CD4-positive, alpha-beta T cell treated with Interleukin-15 for 1 hour (primary cell): ENCODE results near the gene MTHFD1L.
"Not testable (repeated sequence)": the region's sequence is repeated elsewhere in the genome, so short reads cannot be mapped to it uniquely, and the experiment has no call there.

Source experiments
- DNase-seq: peaks from one replicate; pipeline ENCODE4 v3.0.0-alpha.2; 2020

MTHFD1L gene

DNA sequence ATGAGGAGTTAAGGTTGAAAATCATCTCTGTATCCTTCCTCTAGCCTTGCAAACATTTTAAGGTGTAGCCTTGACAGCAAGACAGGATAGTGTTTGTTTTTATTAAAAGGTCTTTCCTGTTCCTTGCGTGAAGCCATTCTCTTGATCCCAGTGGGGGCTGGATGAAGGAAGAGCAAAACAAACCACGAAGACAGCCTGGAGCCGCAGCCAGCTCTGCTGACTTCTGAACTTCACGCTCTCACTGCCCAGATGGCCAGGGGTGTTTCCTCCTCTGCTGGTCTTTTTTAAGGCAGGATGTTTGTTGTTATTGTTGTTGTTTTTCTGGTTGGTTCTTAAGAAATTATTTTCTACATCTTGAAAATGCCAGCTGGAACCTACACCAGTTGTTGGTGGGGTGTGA is 156.4 kb downstream of the MTHFD1L start:
- DNase-seq: no peak

GRCh38 chr6:151022492-151022891 is 157.0 kb downstream of the MTHFD1L start:
- DNase-seq: no peak

DNA sequence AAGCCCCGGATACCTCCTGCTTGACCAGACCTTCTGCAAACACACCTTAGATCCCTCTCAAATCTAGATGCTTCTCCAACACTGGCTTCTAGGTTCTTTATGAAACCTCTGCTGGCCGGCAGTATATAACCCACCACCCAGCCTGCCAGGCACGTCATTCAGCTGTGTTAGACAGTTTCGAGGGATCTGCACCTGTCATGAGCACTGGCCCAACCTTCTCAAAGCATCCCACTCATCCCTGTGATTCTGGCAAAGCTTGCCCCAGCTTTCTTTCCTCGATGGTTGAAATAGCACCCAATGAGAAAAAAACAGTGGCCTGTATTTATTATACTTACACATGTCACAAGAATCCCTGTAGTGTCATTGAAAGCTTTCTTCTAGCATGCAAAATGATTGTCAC is 157.8 kb downstream of the MTHFD1L start:
- DNase-seq: no peak

- DNase-seq: no peak
Measured at GRCh38 chr6:151024597-151024996, 159.1 kb downstream of the MTHFD1L start.

DNA sequence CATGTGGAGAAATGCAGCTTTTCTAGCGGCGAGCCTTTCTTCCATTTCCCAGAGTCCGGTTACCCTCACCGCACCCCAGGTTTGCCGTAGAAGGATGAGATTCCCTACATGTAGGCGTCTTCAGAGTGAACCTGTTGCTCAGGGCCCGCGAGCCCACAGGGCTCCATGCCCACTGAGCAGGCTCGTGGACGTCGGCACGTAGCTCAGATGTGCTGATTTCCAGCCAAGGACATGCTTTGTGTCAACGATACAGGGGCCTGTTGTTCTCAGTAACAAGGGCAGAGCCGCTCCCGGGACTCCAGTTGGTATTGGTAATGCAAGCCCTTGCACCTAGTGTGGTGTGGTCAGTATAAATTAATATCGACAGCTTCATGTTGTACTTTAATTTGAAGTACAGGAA is 159.6 kb downstream of the MTHFD1L start:
- DNase-seq: no peak

GRCh38 chr6:151026041-151026663 is 160.7 kb downstream of the MTHFD1L start:
- DNase-seq: no peak

GRCh38 chr6:151027295-151027747 is 161.8 kb downstream of the MTHFD1L start:
- no peak for DNase-seq

- no peak for DNase-seq
Measured at GRCh38 chr6:151027936-151028838, 162.7 kb downstream of the MTHFD1L start.

GRCh38 chr6:151029970-151030369 is 164.5 kb downstream of the MTHFD1L start:
- DNase-seq: no peak

- no peak for DNase-seq
Measured at GRCh38 chr6:151032034-151032433, 166.5 kb downstream of the MTHFD1L start.

- no peak for DNase-seq
Measured at GRCh38 chr6:151034825-151035781, 169.6 kb downstream of the MTHFD1L start.

DNA sequence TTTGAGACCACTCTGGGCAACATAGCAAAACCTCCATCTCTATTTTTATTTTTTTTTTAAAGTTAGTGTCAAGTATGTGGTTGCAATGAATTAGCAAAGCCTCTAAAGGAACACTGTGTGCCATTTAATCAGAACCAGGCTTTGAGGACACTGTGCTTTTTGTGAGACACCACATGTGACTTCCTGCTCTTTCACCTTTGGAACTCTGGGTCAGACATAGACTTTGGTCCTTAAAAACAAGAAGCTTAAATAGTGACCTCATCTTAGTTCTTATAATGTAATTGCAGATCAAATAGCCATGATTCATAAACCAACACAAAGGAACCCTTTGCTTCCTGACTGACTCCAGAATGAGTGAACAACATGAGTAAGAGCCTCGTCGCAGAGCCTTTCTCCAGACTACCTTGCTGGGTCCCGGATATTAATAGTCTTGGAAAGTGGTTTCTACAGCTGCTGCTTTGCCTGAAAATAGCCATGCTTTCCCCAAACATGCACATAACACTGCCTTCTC is 170.8 kb downstream of the MTHFD1L start:
- not testable (repeated sequence) for DNase-seq

GRCh38 chr6:151036869-151037680 is 171.6 kb downstream of the MTHFD1L start:
- DNase-seq: peak; percentile 72

DNA sequence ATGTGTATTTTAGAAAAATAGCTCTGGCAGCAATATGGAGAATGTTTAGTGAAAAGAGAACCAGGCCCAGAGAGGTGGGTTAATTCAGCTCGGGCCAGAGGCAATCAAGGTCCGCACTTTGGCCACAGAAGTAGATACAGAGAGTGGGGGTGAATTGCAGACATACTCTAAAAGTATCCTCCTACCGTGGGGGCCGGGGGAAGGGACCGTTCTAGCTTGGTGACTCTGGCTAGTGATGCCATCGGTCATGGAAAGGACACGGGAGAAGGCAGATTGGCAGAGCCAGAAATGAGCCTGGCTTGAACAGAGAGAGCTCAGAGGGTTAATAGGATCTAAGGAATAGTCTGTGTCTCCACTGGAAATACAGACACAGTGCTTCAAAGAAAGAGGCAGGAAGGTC is 173.1 kb downstream of the MTHFD1L start:
- no peak for DNase-seq

DNA sequence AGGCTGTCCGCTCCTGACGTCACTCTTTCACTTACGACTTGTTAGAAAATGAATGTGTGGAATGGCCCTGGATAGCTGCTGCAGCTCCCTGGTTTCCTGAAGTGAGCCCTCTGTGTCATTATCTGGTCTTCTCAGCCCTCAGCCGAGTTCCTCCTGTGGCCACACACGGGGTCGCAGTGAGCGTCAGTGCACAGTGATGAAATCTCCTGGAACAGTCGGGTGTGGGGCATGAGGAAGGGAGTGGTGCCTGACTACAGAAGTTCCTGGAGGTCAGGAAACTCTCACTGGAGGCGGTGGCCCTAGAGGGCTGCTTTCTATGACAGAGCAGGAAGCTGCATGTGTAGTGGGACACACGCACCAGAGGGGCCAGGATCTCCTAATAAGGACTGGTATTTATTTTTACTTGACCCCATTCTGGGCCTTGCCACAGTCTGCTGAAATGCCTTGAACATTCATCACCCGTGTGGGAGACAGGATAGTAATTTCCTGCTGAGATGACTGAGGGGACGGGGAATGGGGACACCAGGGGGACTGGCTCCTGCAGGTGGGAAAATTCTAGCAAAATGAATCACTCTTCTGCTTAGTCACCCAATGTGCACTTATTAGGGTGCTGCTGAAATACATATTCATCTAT is 175.5 kb downstream of the MTHFD1L start:
- peak; percentile 80 for DNase-seq

GRCh38 chr6:151041686-151042085 is 176.2 kb downstream of the MTHFD1L start:
- DNase-seq: no peak

GRCh38 chr6:151042911-151043330 is 177.4 kb downstream of the MTHFD1L start:
- not testable (repeated sequence) for DNase-seq

GRCh38 chr6:151043944-151044343 is 178.4 kb downstream of the MTHFD1L start:
- DNase-seq: no peak

- DNase-seq: no peak
Measured at GRCh38 chr6:151044465-151045441, 179.3 kb downstream of the MTHFD1L start.
